ENCODE measurements around the gene PCYT2.

Gene PCYT2

GRCh38 chr17:81851423-81851822 lies 59.8 kb downstream of the PCYT2 start:
- DNase-seq (ENCODE audit: low spot score) = no peak

All from CD4-positive, alpha-beta T cell treated with Interleukin-6 at 100 ng/mL for 8 hours (primary cell).